ENCODE results near the gene PCSK5.

GRCh38 chr9:76198336-76198735 is 307.9 kb downstream of the PCSK5 start:
- no peak for TF ChIP-seq CTCF (IDR thresholded peaks at IDR 0.05)
- no peak for TF ChIP-seq POLR2A (IDR thresholded peaks at IDR 0.05)
